Left ventricle myocardium inferior (tissue), 1 donor: Measurements from ENCODE around the gene CCDC74A. TPM values are rescaled to one million over a fixed set of nuclear protein-coding genes. Genes with fewer than 3 reads are reported as not detected.

Experiments used
- DNase-seq: peaks from one replicate; pipeline ENCODE4 v3.0.0-alpha.2; 2020
- H3K27ac ChIP-seq: fragments of 200-600 bp; replicated peaks from 2 replicates; pipeline ENCODE4 v1.8.0; 2021
- H3K27me3 ChIP-seq: fragments of 200-600 bp; 2 replicates; pipeline ENCODE4 v1.8.0; 2021; ENCODE audit warnings: low read depth
- H3K36me3 ChIP-seq: fragments of 200-600 bp; 2 replicates; pipeline ENCODE4 v1.8.0; 2021
- H3K4me1 ChIP-seq: fragments of 200-600 bp; 2 replicates; pipeline ENCODE4 v1.8.0; 2021
- H3K4me3 ChIP-seq: fragments of 200-600 bp; 2 replicates; pipeline ENCODE4 v1.8.0; 2021; ENCODE audit warnings: mild to moderate bottlenecking, moderate library complexity
- H3K9me3 ChIP-seq: fragments of 200-600 bp; replicated peaks from 2 replicates; pipeline ENCODE4 v1.8.0; 2021
- intact Hi-C: fragments of 100-400 bp; cut with micrococcal nuclease; formaldehyde crosslinking; loops from one replicate; pipeline ENCODE4 v1.11.0; 2022
- microRNA-seq: library from miRNA; unstranded; fragments of <30 nt; microRNA quantifications from one replicate; pipeline ENCODE4 v1.2.0, GENCODE V29; 2020
- total RNA-seq: library from RNA; stranded (reverse); fragmentation: NEBNext Ultra II Directional; extraction: Animal tissue kit (Norgen Biotek cat#: 25700); gene quantifications from one replicate; pipeline ENCODE4 v1.2.1, GENCODE V29; 2021
- TF ChIP-seq, protein P1 (sequence below): fragments of 200-600 bp; IDR thresholded peaks from 2 replicates; pipeline ENCODE4 v1.8.0; 2021; ENCODE audit warnings: antibody characterized with exemption, mild to moderate bottlenecking, borderline replicate concordance
- donor health status: DM: no; HTN: yes; CAD: no; lungs with severe emphysema.

The CCDC74A gene
- total RNA-seq, 1 donor from 2014 or later, result 1.1 TPM

DNA sequence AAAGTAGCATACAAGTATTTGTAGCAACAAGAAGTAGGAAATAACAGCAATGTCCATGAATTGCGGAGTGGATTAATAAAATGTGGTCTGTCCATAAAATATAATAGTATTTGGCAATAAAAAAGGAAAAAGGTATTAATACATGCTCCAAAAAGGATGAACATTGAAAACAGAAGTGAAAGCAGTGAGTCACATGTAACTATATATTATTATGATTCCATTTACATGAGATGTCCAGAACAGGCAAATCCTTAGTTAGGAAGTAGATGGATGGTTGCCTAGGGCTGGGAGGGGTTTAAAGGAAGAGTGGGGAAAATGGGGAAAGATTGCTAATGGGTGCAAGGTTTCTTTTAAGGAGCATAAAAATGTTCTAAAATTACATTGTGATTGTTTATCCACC is 44.5 kb downstream of the CCDC74A start:
- TF ChIP-seq, protein P1, sequence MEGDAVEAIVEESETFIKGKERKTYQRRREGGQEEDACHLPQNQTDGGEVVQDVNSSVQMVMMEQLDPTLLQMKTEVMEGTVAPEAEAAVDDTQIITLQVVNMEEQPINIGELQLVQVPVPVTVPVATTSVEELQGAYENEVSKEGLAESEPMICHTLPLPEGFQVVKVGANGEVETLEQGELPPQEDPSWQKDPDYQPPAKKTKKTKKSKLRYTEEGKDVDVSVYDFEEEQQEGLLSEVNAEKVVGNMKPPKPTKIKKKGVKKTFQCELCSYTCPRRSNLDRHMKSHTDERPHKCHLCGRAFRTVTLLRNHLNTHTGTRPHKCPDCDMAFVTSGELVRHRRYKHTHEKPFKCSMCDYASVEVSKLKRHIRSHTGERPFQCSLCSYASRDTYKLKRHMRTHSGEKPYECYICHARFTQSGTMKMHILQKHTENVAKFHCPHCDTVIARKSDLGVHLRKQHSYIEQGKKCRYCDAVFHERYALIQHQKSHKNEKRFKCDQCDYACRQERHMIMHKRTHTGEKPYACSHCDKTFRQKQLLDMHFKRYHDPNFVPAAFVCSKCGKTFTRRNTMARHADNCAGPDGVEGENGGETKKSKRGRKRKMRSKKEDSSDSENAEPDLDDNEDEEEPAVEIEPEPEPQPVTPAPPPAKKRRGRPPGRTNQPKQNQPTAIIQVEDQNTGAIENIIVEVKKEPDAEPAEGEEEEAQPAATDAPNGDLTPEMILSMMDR, result no peak
- Histone ChIP-seq H3K9me3 (no peaks in the 10 kb centered on the region), H3K4me1 (no peaks in the 10 kb centered on the region), H3K4me3 (no peak overlapping the region), H3K27me3 (peaks cover 21% of the 10 kb centered on the region), H3K27ac (no peak overlapping the region), H3K36me3 (no peaks in the 10 kb centered on the region)
- intact Hi-C loops, result no loop called here
- DNase-seq, result no peak

DNA sequence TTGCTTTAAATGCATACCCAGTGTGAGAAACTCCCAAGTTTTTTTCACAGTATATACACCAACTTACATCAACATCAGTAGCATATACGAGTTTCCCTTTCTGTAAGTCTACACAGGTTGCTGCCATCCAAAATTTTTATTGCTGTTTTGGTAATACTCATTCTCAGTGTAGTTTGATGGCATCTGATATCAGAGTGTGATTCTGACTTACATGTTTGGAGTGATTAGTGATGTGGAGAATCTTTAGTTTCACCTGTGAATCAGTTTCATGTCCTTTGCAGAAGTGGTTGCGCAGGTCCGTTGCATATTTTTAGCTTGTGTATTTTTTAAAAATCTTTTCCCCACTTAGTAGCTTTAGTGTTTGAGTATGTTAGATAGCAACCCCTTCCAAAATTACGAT is 50.1 kb downstream of the CCDC74A start:
- Histone ChIP-seq H3K27ac (no peak overlapping the region), H3K36me3 (no peaks in the 10 kb centered on the region), H3K27me3 (peaks cover 18% of the 10 kb centered on the region), H3K4me3 (no peak overlapping the region), H3K4me1 (no peaks in the 10 kb centered on the region), H3K9me3 (no peaks in the 10 kb centered on the region)
- DNase-seq, result no peak
- intact Hi-C loops, result no loop called here
- TF ChIP-seq, protein P1, result no peak

DNA sequence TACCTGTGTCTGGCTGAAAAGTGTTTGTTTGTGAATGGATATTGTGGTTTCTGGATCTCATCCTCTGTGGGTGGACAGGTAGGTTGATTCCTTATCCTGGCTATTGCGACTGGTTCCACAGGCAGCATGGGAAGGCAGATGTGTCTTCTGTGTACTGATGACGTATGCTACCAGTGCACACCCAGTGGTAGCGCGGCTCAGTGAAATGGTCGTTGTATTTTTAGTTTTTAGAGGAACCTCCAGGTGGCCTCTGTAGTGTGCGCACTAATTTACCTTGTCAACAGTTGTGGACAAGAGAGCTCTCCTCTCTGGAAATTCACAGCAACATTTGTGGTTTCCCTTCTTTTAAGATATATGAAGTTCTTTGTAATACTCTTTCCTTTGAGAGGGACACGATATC is 52.5 kb downstream of the CCDC74A start:
- TF ChIP-seq, protein P1, result no peak
- no peaks in the 10 kb centered on the region for H3K9me3 ChIP-seq
- H3K4me1 ChIP-seq, result no peaks in the 10 kb centered on the region
- H3K36me3 ChIP-seq, result no peaks in the 10 kb centered on the region
- H3K27ac ChIP-seq, result no peak overlapping the region
- intact Hi-C loops, result no loop called here
- DNase-seq, result no peak
- peaks cover 15% of the 10 kb centered on the region for H3K27me3 ChIP-seq
- no peak overlapping the region for H3K4me3 ChIP-seq

Small RNA genes lying within 50 kb of the gene (microRNA-seq; reads per million reads assigned to microRNA genes)
- gene MIR4784, result not detected

Other genes with a start within 250 kb of the CCDC74A start
- not detected for gene RAB6D, start 163.7 kb upstream of the CCDC74A start, total RNA-seq
- gene TUBA3D, start 51.8 kb upstream of the CCDC74A start, total RNA-seq, result 86.3 TPM
- gene MZT2A, start 35.5 kb upstream of the CCDC74A start, total RNA-seq, result 217 TPM